WTC11 (cell line): ENCODE measurements around the gene EBI3. TPM values are rescaled to one million over a fixed set of nuclear protein-coding genes. Genes with fewer than 3 reads are reported as not detected.

Experiments
- ARID4B ChIP-seq: sonication (generic); formaldehyde crosslinking; IDR thresholded peaks from 2 replicates; pipeline ENCODE4 v1.8.0; 2023; ENCODE audit warnings: missing genetic modification reagents, mild to moderate bottlenecking, borderline replicate concordance
- ETV6 ChIP-seq: sonication (generic); formaldehyde crosslinking; IDR thresholded peaks from 2 replicates; pipeline ENCODE4 v1.8.1; 2022; ENCODE audit warnings: mild to moderate bottlenecking, missing genetic modification reagents
- FOXK1 ChIP-seq: sonication (generic); formaldehyde crosslinking; IDR thresholded peaks from 2 replicates; pipeline ENCODE4 v1.8.0; 2022; ENCODE audit warnings: mild to moderate bottlenecking, moderate library complexity, missing genetic modification reagents
- GABPB1 ChIP-seq: sonication (generic); formaldehyde crosslinking; IDR thresholded peaks from 2 replicates; pipeline ENCODE4 v1.8.1; 2023; ENCODE audit warnings: mild to moderate bottlenecking, missing genetic modification reagents
- GRHL2 ChIP-seq: fragments of 250-450 bp; sonication (Bioruptor Pico); IDR thresholded peaks from 2 replicates; pipeline ENCODE4 v1.8.0; 2022; ENCODE audit warnings: mild to moderate bottlenecking, moderate library complexity; ENCODE audit not compliant: insufficient replicate concordance, severe bottlenecking
- JAZF1 ChIP-seq: fragments of 250-450 bp; sonication (Bioruptor Pico); IDR thresholded peaks from 2 replicates; pipeline ENCODE4 v1.9.0; 2021; ENCODE audit warnings: moderate library complexity, mild to moderate bottlenecking, inconsistent platforms
- JUN ChIP-seq: sonication (generic); formaldehyde crosslinking; IDR thresholded peaks from 2 replicates; pipeline ENCODE4 v1.8.0; 2023; ENCODE audit warnings: mild to moderate bottlenecking, missing genetic modification reagents
- MXD4 ChIP-seq: fragments of 250-450 bp; sonication (Bioruptor Pico); IDR thresholded peaks from 2 replicates; pipeline ENCODE4 v1.8.0; 2021; ENCODE audit warnings: mild to moderate bottlenecking, moderate library complexity, borderline replicate concordance
- MYBL2 ChIP-seq: sonication (generic); formaldehyde crosslinking; IDR thresholded peaks from 2 replicates; pipeline ENCODE4 v1.8.1; 2023; ENCODE audit warnings: mild to moderate bottlenecking, moderate library complexity, missing genetic modification reagents
- NFYB ChIP-seq: sonication (generic); formaldehyde crosslinking; conservative IDR thresholded peaks from 2 replicates; pipeline ENCODE4 v1.8.0; 2022; ENCODE audit warnings: low read depth, missing genetic modification reagents
- NR2C2 ChIP-seq: sonication (generic); formaldehyde crosslinking; IDR thresholded peaks from 2 replicates; pipeline ENCODE4 v1.8.0; 2022; ENCODE audit warnings: mild to moderate bottlenecking, missing genetic modification reagents
- NR3C1 ChIP-seq: sonication (generic); formaldehyde crosslinking; conservative IDR thresholded peaks from 2 replicates; pipeline ENCODE4 v1.8.1; 2023; ENCODE audit warnings: low read depth, mild to moderate bottlenecking, missing genetic modification reagents
- RORB ChIP-seq: fragments of 250-450 bp; sonication (Bioruptor Pico); IDR thresholded peaks from 2 replicates; pipeline ENCODE4 v1.9.0; 2021; ENCODE audit warnings: mild to moderate bottlenecking
- SMAD3 ChIP-seq: sonication (generic); formaldehyde crosslinking; IDR thresholded peaks from 2 replicates; pipeline ENCODE4 v1.8.0; 2022; ENCODE audit warnings: missing genetic modification reagents, mild to moderate bottlenecking, borderline replicate concordance
- TEAD1 ChIP-seq: sonication (generic); formaldehyde crosslinking; IDR thresholded peaks from 2 replicates; pipeline ENCODE4 v1.8.0; 2022; ENCODE audit warnings: mild to moderate bottlenecking, missing genetic modification reagents
- TP53 ChIP-seq: sonication (generic); formaldehyde crosslinking; IDR thresholded peaks from 2 replicates; pipeline ENCODE4 v1.8.1; 2023; ENCODE audit warnings: mild to moderate bottlenecking, missing genetic modification reagents
- ZBTB43 ChIP-seq: sonication (generic); formaldehyde crosslinking; IDR thresholded peaks from 2 replicates; pipeline ENCODE4 v1.8.1; 2023; ENCODE audit warnings: mild to moderate bottlenecking, missing genetic modification reagents
- ZNF121 ChIP-seq: sonication (generic); formaldehyde crosslinking; IDR thresholded peaks from 2 replicates; pipeline ENCODE4 v1.8.0; 2023; ENCODE audit warnings: missing genetic modification reagents
- ZNF219 ChIP-seq: sonication (generic); formaldehyde crosslinking; IDR thresholded peaks from 2 replicates; pipeline ENCODE4 v1.8.0; 2023; ENCODE audit warnings: missing genetic modification reagents, mild to moderate bottlenecking, borderline replicate concordance
- ZNF232 ChIP-seq: sonication (generic); formaldehyde crosslinking; IDR thresholded peaks from 2 replicates; pipeline ENCODE4 v1.8.0; 2022; ENCODE audit warnings: mild to moderate bottlenecking, missing genetic modification reagents
- ZNF396 ChIP-seq: fragments of 250-450 bp; sonication (Bioruptor Pico); IDR thresholded peaks from 2 replicates; pipeline ENCODE4 v1.8.0; 2021; ENCODE audit warnings: mild to moderate bottlenecking, moderate library complexity, borderline replicate concordance
- ZNF425 ChIP-seq: fragments of 250-450 bp; sonication (Bioruptor Pico); conservative IDR thresholded peaks from 2 replicates; pipeline ENCODE4 v1.9.0; 2021; ENCODE audit warnings: mild to moderate bottlenecking
- total RNA-seq: library from RNA; stranded (reverse); gene quantifications from 3 replicates; pipeline ENCODE4 v1.2.3, GENCODE V29; 2021
- TF ChIP-seq, protein P1 (sequence below): fragments of 250-450 bp; sonication (Bioruptor Pico); IDR thresholded peaks from 2 replicates; pipeline ENCODE4 v1.8.0; 2021; ENCODE audit warnings: mild to moderate bottlenecking

EBI3 gene
- total RNA-seq, 1 experiment from 2014 or later: 0.81 TPM

DNA sequence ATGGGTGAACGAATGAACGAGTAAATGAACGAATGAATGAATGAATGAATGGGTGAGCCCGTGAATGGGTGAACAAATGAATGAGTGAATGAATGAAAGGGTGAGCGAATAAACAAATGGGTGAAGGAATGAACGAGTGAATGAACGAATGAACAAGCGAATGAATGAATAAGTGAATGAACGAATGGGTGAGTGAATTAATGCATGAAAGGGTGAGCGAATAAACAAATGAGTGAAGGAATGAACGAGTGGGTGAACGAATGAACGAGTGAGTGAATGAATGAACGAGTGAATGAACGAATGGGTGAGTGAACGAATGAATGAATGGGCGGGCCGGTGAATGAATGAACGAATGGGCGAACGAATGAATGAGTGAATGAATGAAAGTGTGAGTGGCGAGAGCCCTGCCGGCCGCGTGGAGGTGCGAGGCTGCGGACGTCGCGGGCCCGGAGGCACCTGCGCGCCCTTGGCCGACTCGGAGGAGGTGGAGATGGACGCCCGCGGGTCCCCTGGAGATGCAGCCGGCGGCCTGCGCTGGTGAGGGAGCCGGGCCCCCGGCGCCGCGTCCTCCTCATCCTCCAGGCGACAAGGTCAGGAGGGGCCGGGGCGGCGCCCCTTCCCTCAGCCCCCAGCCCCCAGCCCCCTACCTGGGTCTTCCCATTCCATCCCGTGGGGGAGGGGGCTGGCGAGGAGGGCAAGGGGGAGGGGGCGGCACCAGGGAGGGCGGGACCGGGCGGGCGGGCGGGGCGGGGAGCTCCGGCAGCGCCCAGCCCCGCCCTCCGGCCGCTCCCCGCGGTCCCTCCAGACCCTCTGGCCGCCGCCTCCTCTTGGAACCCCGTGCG is 31.5 kb upstream of the EBI3 start (continued):
- peak; percentile 30; the same call in 1 of the 2 replicates for TF ChIP-seq ZNF121 (CRISPR knock-in tag)
- no peak for TF ChIP-seq ZNF396 (CRISPR knock-in tag)
- 0 out of 2 replicates have a peak, but pooled peaks have one; percentile 43 for TF ChIP-seq SMAD3 (CRISPR knock-in tag)
- no peak for TF ChIP-seq GRHL2
- TF ChIP-seq GABPB1 (CRISPR knock-in tag): no peak
- TF ChIP-seq ZNF219 (CRISPR knock-in tag): no peak
- no peak for TF ChIP-seq FOXK1 (CRISPR knock-in tag)
- TF ChIP-seq TEAD1 (CRISPR knock-in tag): no peak
- no peak for TF ChIP-seq TP53
- no peak for TF ChIP-seq ZNF425 (CRISPR knock-in tag)
- TF ChIP-seq, protein P1, sequence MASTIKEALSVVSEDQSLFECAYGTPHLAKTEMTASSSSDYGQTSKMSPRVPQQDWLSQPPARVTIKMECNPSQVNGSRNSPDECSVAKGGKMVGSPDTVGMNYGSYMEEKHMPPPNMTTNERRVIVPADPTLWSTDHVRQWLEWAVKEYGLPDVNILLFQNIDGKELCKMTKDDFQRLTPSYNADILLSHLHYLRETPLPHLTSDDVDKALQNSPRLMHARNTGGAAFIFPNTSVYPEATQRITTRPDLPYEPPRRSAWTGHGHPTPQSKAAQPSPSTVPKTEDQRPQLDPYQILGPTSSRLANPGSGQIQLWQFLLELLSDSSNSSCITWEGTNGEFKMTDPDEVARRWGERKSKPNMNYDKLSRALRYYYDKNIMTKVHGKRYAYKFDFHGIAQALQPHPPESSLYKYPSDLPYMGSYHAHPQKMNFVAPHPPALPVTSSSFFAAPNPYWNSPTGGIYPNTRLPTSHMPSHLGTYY (CRISPR knock-in tag): no peak
- no peak; the same call in 1 of the 2 replicates for TF ChIP-seq NFYB
- TF ChIP-seq ZNF232 (CRISPR knock-in tag): no peak
- TF ChIP-seq MYBL2: no peak
- TF ChIP-seq JAZF1 (CRISPR knock-in tag): no peak
- TF ChIP-seq NR2C2 (CRISPR knock-in tag): peak; percentile 38; the same call in 1 of the 2 replicates
- peak; percentile 50; the same call in 1 of the 2 replicates for TF ChIP-seq ZBTB43 (CRISPR knock-in tag)
- TF ChIP-seq RORB (CRISPR knock-in tag): no peak
- TF ChIP-seq NR3C1 (CRISPR knock-in tag): no peak
- TF ChIP-seq JUN (CRISPR knock-in tag): no peak
- TF ChIP-seq MXD4 (CRISPR knock-in tag): no peak
- no peak for TF ChIP-seq ETV6 (CRISPR knock-in tag)
- TF ChIP-seq ARID4B: peak; percentile 70; the same call in 1 of the 2 replicates
- TF ChIP-seq, all 79 proteins: peak for 12
